ENCODE results near the gene GUK1.

Gene GUK1

GRCh38 chr1:228139931-228140723 is at the start of gene GUK1:
Gene GUK1 (plus strand): TSS chr1:228140279. CDS start chr1:228140303, 24 bp downstream.
- peak; percentile 99 for DNase-seq (ENCODE audit: low spot score)

GRCh38 chr1:228090613-228091081 is 49.4 kb upstream of the GUK1 start:
- DNase-seq (ENCODE audit: low spot score): no peak

- no peak for DNase-seq (ENCODE audit: low spot score)
These were observed 49.0 kb upstream of the GUK1 start for GRCh38 chr1:228091084-228091483.

GRCh38 chr1:228092342-228093049 is 47.6 kb upstream of the GUK1 start:
- DNase-seq (ENCODE audit: low spot score): no peak

- no peak for DNase-seq (ENCODE audit: low spot score)
These were observed 46.8 kb upstream of the GUK1 start for GRCh38 chr1:228093050-228093906.

- no peak for DNase-seq (ENCODE audit: low spot score)
These were observed 45.6 kb upstream of the GUK1 start for GRCh38 chr1:228094432-228095016.

GRCh38 chr1:228095161-228095560 is 44.9 kb upstream of the GUK1 start:
- DNase-seq (ENCODE audit: low spot score): no peak

GRCh38 chr1:228095938-228096337 is 44.1 kb upstream of the GUK1 start:
- DNase-seq (ENCODE audit: low spot score): no peak

GRCh38 chr1:228096416-228097332 is 43.4 kb upstream of the GUK1 start:
- no peak for DNase-seq (ENCODE audit: low spot score)

- DNase-seq (ENCODE audit: low spot score): no peak
These were observed 42.6 kb upstream of the GUK1 start for GRCh38 chr1:228097333-228098081.

GRCh38 chr1:228098323-228098931 is 41.7 kb upstream of the GUK1 start:
- DNase-seq (ENCODE audit: low spot score): no peak

- DNase-seq (ENCODE audit: low spot score): no peak
These were observed 40.7 kb upstream of the GUK1 start for GRCh38 chr1:228099331-228099732.

- no peak for DNase-seq (ENCODE audit: low spot score)
These were observed 39.1 kb upstream of the GUK1 start for GRCh38 chr1:228100822-228101613.

GRCh38 chr1:228101614-228101993 is 38.5 kb upstream of the GUK1 start:
- no peak for DNase-seq (ENCODE audit: low spot score)

- DNase-seq (ENCODE audit: low spot score): peak; percentile 52
These were observed 37.9 kb upstream of the GUK1 start for GRCh38 chr1:228101994-228102790.

- DNase-seq (ENCODE audit: low spot score): peak; percentile 87
These were observed 37.1 kb upstream of the GUK1 start, which contains the start of gene C1orf35 for GRCh38 chr1:228102791-228103620. Gene C1orf35 (minus strand): TSS chr1:228103325. CDS start chr1:228103227, 98 bp downstream.

All from SW480 (cell line).